Measurements from ENCODE around the gene DNAJB2.

DNAJB2 gene

GRCh38 chr2:219261024-219261855 lies 17.9 kb upstream of the DNAJB2 start:
- no peak for DNase-seq

DNA sequence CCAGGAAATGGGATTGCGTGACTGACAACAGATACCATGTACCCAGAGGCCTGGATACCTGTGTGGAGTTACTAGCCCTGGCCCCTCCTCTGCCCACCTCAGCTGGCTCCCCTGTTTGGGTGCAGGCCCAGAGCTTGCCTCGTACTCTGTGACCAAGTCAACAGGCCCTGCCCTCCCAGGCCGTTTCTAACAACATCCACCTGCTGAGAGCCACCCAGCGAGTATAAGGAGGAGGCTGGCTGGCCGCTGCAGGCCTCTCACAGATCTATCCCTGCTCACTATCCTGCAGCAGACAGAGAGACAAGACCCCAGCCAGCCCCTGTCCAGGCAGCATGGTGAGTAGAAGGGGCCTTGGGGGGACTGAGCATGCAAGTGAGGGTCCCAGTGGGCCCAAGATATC lies 12.9 kb upstream of the DNAJB2 start:
- DNase-seq: no peak

GRCh38 chr2:219266886-219267285 lies 12.3 kb upstream of the DNAJB2 start:
- DNase-seq: no peak

- no peak for DNase-seq
These were observed 10.9 kb upstream of the DNAJB2 start for GRCh38 chr2:219268294-219268693.

- DNase-seq: no peak
These were observed 9.7 kb upstream of the DNAJB2 start for GRCh38 chr2:219269362-219270054.

DNA sequence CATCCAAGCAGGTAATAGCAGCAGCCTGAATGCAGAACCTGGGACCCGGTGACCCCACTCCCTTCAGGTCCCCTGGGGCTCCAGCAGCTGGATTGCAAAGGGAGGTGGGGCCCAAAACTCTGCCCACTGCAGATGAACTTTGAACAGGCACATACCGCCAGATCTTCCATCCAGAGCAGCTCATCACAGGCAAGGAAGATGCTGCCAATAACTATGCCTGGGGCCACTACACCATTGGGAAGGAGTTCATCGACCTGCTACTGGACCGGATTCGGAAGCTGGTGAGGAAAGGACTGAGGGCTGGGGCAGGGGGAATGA lies 9.2 kb upstream of the DNAJB2 start:
- DNase-seq: no peak

- no peak for DNase-seq
These were observed 8.1 kb upstream of the DNAJB2 start for GRCh38 chr2:219271021-219271420.

- DNase-seq: no peak
These were observed 6.8 kb upstream of the DNAJB2 start for GRCh38 chr2:219272356-219272755.

GRCh38 chr2:219272995-219273394 lies 6.2 kb upstream of the DNAJB2 start:
- no peak for DNase-seq

DNA sequence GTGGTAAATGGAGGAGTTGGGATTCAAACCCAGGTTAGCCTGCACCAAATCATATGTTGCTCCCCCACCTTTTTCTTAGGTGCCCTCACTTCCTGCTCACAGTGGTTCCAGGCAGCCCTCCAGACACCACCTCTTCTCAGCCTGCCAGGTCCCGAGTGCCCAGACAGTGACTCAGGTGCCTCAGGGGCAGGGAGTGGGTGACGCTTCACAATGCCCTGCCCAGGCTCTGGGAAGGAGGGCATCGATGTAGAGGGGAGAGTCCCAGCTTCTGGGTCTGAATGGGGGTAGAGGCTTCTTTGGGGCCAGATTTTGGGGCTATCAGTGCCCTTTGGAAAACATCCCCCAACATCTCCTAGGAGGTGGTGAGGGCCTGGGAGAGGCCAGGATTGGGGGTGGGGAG lies 5.2 kb upstream of the DNAJB2 start:
- DNase-seq: no peak

- DNase-seq: no peak
These were observed 4.7 kb upstream of the DNAJB2 start for GRCh38 chr2:219274361-219274921.

DNA sequence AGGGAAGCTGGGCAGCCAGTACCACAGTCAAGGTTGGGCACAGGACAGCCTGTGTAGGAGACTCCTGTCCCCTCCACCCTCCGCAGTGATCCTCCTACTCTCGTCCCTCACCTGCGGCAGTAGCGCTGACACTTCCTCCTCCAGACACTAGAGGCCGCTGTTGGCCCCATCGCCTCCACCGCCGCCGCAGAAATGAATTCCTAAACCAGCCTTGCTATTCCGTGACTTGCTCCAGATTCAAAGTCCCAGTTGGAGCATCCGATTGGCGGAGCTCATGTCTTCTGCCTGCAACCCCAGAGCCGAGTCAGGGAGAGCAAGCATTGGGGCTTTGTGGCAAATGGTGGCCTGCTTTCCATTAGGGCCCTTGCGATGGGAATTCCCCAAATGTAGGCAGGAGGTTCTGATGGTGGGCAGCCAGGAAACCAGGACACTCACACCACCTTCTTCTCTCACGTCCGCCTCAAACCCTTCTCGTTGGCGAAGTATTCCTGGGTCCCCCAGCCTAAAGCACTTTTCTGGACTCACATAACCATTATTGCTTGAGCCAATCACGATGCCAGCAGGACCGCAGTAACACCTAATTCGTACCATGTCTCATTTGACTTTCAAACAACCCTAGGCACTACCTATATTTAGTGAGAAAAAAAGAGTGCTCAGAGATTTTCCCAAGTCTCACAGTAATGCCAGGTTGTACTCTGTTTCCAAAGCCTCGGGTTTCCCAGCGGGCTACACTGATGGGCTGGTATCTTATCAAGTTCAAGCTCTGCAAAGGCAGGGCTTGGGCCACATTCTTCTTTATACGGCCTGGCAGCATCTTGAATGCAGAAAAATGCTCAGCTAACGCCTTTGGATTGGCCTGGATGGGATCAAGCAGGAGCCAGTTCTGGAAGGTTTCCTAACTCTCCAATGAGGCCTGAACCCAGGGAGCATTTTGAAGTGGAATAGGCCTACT lies 1.2 kb upstream of the DNAJB2 start:
- peak; percentile 74 for DNase-seq

DNA sequence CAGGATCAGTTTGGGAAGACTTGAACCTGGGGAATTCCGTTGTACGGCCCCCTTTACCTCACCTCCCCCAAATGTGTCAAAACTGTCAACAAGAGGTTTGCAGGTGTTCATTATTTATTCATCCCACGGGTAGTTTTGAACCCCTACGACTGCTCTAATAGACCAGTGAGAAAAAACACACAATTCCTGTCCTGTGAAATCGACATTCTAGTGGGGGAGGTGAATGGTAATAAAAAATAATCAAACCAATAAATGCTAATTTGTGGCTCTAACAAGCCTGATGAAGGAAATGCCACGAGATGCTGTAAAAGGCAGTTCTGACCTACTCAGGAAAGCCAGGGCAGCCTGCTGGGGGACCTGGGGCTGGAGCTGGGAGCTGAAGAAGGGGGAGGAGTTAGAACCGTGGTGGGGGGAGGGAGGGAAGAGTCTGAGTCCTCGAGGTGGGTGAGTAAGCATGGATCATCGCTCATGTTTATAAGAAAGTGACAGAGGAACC lies 463 bp upstream of the DNAJB2 start:
- no peak for DNase-seq

GRCh38 chr2:219279916-219280516 lies 850 bp downstream of the DNAJB2 start:
- no peak for DNase-seq

DNA sequence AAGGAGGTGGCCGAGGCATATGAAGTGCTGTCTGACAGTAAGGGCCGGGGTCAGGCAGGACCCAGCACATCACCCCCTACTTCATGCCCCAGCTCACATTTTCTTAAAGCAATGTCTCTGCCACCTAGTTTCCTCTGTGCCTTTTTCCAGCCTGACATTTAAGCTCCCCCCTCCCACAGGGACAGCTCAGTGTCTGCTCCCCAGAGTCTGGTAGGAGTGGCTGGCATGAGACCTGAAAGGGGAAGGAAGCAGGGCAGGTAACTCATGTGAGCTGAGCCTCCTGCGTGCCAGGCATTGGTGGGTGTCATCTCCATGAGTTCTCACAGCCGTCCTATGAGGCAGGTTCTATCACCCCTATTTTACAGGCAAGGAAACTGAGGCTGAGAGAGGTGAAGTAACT lies 1.5 kb downstream of the DNAJB2 start:
- DNase-seq: no peak

GRCh38 chr2:219281588-219281987 lies 2.4 kb downstream of the DNAJB2 start:
- no peak for DNase-seq

GRCh38 chr2:219282375-219282774 lies 3.2 kb downstream of the DNAJB2 start:
- no peak for DNase-seq

- DNase-seq: no peak
These were observed 3.9 kb downstream of the DNAJB2 start for GRCh38 chr2:219282943-219283581.

- DNase-seq: no peak
These were observed 5.6 kb downstream of the DNAJB2 start for GRCh38 chr2:219284501-219285372.

- no peak for DNase-seq
These were observed 6.2 kb downstream of the DNAJB2 start for GRCh38 chr2:219285373-219285735.

- DNase-seq: no peak
These were observed 6.8 kb downstream of the DNAJB2 start for GRCh38 chr2:219285894-219286425.

Data from CD4-positive, alpha-beta T cell treated with Interleukin-15 for 1 hour (primary cell).